GM21423 (cell line): Measurements from ENCODE around the gene CUX1.

Experiments
- ATAC-seq: cut with Tn5 transposase; IDR thresholded peaks from one replicate; pipeline ENCODE4 v1.9.1; 2021; ENCODE audit warnings: mild to moderate bottlenecking, moderate library complexity; ENCODE audit not compliant: unreplicated experiment

The CUX1 gene

DNA sequence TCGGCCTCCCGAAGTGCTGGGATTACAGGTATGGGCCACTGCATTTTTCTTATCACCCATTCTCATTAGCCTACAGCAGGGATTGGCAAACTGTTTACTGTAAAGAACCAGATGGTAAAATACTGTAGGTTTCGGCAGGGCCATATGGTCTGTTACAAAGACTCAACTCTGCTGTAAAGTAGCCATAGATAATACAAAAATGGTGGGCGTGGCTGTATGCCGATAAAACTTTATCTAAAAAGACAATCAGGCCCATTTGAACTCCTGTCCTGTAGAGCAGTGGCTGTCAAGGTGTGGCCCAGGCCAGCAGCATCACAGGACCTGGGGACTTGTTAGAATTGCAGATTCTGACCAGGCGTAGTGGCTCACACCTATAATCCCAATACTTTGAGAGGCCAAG, 134.3 kb downstream of the CUX1 start:
- no peak for ATAC-seq

DNA sequence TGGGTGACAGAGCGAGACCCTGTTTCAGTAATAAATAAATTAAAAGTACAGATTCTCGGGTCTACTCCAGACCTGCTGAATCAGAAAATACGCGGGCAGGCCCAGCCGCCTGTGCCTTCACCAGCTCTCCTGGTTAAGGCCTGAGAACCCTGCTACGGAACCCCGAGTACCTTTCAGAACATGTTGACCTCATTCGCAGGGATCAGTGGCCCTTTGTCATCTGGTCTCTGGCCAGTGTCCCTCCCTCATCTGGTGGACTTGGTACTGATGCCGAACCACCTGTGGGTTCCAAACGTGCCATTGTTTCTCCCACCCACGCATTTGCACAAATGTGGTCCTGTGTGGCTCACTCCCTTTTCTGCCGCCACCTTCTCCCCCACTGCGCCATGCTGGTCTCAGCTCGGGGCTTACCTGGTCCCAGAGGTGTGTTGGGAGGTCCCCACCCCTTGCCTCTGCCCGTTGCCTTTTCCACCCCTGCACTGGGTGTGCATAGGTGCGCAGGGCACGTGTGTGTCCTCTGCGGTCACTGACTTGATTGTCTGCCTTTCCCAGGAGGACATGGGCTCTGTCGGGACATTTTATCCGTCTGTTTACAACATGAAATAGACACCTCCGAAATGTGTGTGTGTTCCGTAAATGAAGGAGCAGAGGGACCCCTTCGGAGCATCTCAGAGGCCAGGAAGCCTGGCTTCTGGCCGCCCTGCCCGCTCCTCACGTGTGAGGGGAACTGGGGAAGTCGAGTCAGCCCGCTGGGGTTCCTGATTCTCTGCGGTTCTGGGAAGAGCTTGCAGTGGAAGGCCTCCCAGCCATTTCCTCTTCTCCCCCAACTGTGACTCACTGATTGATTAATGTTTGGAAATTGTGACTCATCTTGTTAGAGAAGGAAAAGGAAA, 135.2 kb downstream of the CUX1 start:
- no peak for ATAC-seq

DNA sequence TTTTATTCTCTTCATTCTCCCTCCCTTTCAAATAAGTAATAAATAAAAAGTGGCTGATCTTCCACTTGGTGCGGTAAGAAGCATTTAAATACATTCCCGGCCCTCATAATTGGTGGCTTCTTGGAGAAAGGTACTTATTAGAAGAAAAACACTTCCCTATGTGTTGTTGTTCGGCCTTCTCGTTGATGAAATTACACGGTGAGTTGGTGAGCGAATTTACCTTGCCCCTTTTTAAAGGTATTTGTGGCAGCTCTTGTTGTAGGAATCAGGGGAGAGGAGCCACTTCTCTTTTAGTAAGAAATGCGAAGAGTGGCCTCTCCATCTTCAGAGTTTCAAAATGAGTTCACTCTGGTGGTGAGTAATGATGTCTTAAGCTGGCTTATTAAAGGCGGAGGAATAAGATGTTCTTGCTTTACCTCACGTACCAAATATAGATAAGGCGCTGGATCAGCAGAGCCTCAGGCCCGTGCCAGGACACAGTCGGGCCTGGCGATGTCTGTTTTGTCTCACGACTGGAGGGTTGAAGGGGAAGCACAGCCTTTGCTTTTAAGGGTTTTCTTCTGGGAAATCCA, 135.9 kb downstream of the CUX1 start:
- ATAC-seq: no peak

DNA sequence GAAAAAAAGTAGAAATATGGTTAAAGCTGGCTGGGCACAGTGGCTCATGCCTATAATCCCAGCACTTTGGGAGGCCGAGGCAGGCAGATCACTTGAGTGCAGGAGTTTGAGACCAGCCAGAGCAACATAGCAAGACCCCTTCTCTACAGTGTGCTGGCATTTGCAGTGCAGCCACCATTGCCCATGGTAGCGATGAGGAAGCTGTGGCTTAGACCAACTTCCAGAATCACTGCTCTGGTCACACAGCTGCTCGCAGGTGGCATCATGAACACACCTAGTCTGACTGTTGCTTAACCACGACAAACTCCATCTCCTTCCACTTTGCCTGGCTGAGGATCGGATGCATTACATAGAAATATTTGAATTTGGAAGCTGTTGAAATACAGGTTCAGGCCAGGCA, 137.1 kb downstream of the CUX1 start:
- no peak for ATAC-seq

DNA sequence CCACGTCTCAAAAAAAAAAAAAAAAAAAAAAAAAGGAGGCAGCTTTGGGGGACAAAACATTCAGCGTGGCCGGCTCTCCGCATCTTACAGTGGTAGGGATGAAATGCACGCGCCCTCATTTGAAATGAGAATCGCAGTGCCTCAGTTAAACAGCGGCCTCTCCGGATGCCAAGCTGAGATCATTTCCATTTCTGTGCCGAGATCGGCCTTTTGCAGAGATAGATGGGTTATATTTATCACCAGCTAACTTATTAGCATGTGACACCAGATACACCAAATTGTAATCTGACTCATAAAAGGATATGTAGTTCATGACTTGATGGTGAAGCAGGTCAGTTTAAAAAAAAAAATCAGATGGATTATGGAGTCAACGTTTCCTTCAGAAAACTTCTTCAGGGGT, 138.7 kb downstream of the CUX1 start:
- ATAC-seq: no peak

DNA sequence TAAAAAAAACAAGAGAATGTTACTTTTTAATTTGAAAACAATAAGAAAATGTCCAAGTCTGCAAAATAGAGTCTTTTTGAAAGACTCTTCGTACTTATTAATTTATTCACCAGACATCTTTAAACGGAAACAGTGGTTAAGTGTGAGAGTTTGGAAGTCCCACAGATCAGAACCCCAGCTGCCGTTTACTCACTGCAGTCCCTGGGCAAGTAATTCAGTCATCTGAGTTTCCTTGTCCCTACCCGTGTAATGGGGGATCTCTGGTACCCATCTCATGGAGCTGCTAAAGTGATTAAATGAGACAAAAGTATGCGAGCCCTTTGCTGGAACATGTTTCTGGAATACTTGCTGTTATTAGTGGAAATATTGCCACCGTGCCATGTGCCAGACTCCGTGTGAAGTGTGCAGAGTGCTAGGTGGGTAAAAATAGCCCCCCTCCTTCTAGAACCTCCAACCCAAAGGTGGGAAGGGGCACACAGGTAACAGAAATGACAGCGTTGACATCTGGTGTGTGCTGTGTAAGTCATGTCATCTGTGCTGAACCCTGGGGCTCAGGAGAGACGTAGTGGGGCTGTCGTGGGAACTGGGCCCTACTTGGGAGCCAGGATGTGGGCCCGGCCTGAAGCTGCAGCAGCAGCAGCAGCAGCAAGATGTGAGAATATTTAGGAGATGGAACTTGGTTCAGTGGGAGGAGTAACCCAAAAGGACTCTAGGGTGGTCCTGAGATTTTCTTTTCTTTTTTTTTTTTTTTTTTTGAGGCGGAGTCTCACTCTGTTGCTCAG, 140.5 kb downstream of the CUX1 start:
- no peak for ATAC-seq

DNA sequence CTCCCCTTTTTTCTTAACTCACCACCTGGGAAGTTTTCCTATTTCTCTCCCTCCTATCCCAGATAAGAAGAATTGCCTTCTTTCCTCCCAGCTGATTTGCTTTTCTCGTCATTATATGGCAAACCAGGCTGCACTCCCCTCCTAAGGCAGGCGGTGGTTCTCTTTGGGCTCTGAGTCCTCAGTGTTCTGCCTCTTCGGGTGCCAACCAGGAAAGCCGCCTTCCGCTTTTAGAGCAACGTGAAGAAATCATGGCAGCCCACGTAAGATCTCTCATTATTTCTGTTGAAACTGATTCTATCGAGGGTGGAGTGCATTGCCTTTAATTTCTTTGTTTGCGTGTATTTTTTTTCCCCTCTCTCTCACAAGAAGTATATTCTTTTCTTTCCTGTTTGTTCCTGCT, 141.9 kb downstream of the CUX1 start:
- ATAC-seq: no peak

DNA sequence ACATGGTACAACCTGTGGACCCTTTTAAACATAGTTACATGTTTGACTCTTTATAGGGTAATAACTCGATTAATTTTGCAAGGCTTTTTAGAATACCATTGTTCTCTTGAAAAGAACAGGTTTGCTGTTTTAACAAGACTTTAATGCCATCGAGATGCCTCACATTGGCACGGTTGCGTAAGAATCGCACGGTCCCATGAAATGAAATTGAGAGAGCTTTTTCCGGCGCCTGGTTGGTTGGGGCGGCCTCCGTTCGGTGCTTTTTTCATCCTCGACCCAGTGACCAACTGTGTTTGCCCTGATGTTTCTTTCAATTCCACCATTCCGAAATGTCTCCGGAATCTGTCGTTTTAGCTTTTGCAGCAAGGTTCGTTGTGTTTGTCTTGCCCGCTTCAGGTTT, 142.4 kb downstream of the CUX1 start:
- no peak for ATAC-seq

DNA sequence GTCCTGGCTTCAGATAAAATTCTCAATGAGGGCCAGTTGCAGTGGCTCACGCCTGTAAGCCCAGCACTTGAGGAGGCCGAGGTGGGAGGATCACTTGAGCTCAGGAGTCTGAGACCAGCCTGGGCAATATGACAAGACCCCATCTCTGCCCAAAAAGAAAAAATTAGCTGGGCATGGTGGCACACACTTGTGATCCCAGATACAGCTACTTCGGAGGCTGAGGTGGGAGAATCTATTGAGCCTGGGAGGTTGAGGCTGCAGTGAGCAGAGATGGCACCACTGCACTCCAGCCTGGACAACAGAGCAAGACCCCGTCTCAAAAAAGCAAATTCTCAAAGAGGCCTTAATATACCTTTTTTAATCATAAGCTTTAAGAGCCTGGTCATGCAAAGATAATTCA, 142.9 kb downstream of the CUX1 start:
- ATAC-seq: no peak

DNA sequence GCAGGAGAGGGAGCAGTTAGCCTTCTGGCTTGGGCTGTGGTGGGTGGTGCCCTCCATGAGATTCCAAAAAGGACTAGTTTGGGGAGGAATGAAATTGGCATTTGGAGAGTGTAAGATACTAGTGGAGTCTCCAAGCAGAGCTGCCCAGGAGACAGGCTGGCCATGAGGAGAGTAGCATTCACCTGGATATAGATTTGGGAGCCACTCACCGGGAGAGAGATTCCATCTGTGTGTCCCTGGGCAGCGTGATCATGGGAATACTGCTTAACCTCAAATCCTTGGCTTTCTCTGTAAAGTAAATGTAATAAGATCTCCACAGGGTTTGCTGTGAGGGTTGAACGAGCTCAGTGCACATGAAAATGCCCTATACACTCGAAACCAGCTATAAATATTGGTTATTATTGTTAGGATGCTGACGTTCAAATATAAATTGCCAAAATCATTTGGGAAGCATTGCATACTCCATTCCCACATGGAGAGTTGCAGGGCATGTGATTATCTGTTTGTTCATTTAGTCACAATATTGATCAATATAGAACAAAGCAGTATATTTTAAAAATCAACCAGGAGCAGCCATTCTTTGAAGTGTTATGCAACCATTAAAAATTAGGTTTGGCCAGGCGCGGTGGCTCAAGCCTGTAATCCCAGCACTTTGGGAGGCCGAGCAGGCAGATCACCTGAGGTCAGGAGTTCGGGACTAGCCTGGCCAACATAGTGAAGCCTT, 143.7 kb downstream of the CUX1 start:
- no peak for ATAC-seq

DNA sequence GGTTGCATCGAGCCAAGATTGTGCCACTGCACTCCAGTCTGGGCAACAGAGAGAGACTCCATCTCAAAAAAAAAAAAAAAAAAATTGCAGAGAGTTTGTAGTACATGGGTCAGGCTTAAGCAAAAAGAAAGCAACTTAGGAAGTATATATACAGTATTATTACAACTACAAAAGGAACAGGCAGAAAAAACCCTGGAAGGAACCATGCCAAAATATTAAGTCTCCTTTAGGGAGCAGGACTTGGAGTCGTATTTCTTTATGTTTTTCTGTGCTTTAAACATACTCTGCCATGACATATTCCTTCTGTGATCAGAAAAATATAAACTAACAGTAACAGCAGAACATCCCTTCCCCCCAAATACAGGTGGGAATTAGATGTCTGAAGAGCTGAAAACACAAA, 144.4 kb downstream of the CUX1 start:
- ATAC-seq: no peak

DNA sequence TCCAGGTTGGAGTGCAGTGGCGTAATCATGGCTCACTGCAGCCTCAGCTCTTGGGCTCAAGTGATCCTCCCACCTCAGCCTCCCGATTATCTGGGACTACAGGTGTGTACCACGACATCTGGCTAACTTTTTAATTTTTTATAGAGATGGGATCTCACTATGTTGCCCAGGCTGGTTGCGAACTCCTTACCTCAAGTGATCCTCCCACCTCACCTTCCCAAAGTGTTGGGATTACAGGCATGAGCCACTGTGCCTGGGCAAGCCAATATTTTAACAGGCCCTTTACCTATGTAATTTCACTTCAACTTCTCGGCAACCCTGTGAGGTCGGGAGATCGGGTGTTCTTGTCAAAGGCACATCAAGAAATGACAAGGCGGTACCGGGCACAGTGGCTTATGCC, 146.3 kb downstream of the CUX1 start:
- no peak for ATAC-seq

DNA sequence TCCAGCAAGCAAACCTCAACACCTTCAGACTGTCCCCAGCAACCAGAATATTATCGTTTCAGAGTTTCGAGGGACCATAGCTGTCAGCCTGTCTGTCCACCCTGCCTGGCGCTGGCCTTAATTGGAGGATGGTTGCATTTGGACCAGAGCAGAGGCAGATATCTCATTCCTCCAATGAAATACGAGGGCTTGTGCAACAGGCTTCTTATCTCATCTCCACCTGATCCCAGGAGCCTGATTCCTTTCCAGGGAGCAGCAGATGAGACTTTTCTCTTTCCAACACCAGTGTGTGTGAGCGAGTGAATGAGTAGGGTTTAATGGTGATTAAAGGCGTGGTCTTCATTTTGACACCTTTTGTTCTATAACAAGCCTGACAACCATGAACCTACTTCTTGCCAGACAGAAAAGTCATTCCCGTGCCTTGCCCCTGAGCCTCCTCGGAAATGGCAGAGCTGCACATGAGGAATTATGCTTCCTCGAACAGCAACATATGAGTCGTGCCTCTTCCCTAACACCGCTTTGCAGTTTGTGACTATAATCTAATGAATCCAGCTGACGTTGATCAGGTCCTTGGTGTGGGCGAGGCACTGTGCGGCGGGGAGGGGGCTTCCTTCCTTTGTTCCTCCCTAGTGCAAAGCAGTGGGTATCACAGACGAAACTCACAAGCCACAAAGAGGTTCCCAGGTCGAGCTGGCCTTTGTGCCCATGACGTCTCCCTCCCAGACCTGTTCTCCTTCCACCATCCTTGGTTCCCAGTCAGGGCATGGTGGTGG, 147.4 kb downstream of the CUX1 start:
- ATAC-seq: no peak

DNA sequence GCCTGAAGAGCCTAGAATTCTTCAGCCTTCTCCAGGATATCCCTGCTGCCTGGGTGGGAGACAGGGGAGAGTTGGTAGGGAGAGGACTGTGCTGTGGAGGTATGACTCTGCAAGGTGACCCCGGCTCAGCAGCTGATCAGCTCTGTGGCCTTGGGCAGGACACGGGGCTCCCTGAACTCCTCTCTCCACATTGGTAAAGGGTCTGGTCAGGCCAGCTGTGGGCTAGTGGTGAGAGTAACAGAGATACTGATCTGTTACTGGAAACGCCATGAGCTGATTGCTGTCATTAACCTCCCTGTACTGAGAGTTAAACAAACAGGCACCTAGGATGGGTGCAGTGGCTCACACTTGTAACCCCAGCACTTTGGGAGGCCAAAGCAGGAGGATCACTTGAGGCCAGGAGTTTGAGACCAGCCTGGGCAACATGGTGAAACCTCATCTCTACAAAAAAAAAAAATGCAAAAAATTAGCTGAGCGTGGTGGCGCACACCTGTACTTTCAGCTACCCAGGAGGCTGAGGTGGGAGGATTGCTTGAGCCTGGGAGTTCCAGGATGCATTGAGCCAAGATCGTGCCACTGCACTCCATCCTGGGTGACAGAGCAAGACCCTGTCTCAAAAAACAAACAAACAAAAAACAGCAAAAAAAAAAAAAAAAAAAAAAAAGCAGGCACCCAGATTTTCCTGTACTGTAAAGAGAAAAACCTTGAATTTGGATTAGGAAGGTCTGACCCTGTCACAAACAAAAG, 151.5 kb downstream of the CUX1 start:
- no peak for ATAC-seq

DNA sequence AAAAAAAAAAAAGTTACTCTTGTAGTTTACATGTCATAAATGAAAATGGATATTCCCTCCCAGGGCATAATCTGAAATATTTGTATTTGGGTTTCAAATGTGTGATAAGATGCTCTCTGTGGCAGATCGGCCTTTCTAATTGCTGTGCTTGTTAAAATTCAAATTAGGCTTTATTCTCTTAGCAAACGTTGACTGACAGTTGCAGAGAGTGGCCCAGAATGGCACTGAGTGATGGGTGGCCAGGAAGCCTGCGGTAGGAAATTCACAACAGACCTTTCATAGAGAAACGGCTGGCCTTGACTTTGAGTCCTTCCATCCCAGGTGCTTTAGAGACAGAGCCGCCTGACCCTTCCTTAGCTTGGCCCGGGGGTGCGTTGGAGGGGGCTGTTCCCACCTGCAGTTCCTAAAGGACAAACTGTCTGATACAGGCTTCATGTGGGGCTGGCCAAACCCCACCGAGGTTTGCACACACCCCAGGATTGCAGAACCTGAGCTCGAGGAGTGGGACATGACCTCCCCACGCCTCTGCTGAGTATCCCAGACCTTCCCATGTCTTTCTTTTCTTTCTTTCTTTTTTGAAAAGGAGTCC, 152.7 kb downstream of the CUX1 start:
- no peak for ATAC-seq

DNA sequence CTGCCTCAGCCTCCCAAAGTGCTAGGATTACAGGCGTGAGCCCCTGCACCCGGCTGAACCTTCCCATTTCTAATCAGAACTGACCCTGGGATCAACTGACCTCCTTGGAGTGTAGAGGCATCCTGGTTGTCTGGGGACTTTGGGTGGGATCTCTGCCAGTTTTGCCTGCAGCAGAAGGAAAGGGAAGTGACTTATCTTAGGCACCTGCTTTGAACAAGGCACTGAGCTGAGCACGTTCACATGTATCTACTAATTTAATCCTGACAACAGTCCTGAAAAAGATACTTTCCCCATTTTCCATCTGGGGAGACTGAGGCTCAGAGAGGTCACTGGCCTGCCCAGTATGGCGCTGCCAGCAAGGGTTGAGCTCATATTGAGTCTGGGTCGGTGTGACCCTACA, 153.4 kb downstream of the CUX1 start:
- ATAC-seq: no peak

DNA sequence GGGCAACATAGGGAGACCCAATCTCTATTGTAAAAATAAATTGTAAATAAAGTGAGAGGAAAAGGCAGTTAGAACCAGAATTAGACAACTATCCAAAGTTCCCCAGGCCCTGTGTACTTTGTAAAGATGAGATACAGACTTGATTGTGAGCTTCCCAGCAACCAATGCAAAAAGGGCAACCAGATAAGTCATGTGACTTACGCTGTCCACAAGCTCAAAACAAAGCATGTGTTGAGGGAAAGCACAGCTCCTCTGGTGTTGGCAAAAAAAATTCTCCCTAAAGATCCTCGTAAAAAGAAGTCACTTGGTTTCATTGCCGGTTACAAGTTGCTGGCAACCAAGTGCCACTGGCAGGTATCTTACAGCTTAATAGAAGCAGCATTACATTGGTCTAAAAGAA, 154.0 kb downstream of the CUX1 start:
- no peak for ATAC-seq

DNA sequence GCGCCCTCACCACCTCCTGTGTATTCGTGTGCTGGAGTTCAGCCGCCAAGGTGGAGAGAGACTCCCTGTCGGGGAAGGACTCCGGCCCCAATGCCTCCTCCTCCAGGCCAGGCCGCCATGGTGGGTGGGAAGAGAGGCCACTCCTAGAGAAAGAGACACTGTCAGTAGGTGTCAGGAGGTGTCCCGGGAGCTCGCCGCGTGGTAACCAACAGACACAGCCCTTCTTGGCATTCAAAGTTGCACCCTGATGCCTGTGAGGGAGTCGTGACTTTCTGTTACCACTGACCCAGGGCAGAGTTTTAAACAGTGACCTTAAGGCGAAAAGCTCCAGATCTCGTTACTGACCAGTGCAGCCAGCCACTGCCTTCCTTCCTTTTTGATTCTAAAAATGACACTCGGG, 155.2 kb downstream of the CUX1 start:
- ATAC-seq: no peak

DNA sequence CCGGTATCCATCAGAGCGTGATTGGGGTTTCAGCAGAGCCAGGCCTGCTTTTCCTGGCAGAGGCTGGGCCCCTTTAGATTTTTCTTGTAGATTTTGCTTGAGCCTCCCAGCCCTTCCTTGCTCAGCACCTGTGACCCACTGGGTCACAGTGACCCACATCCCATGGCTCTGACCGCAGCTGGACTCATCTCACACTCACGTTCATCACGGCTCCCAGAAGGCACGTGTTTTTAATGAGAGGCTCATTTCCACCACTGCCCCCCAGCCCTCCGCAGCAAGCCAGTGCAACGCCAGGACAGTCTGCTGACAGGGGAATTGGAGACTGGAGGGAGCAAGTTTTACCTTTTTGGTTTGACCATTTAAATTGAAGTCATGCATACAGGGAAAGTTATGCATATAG, 155.7 kb downstream of the CUX1 start:
- ATAC-seq: no peak
